Activated CD4-positive, alpha-beta T cell treated with anti-CD3 and anti-CD28 coated beads, Interleukin-2, Interleukin-4, amounts not matched to agents 100 ng/mL and 50 ng/mL, durations not matched to agents 16 hours and 8 hours (primary cell): ENCODE data around the gene FBN1.

ENCODE experiments used
- DNase-seq: peaks from one replicate; pipeline ENCODE4 v3.0.0-alpha.2; 2020; ENCODE audit warnings: low spot score

The FBN1 gene

GRCh38 chr15:48580736-48581135 lies 64.8 kb downstream of the FBN1 start:
- DNase-seq = no peak

GRCh38 chr15:48579945-48580671 lies 65.4 kb downstream of the FBN1 start:
- DNase-seq = no peak

- DNase-seq = no peak
Measured at GRCh38 chr15:48578965-48579364, 66.5 kb downstream of the FBN1 start.

- DNase-seq = no peak
Measured at GRCh38 chr15:48577469-48577868, 68.0 kb downstream of the FBN1 start.

- DNase-seq = no peak
Measured at GRCh38 chr15:48574187-48574586, 71.3 kb downstream of the FBN1 start.

GRCh38 chr15:48573780-48574179 lies 71.7 kb downstream of the FBN1 start:
- no peak for DNase-seq

GRCh38 chr15:48572823-48573222 lies 72.7 kb downstream of the FBN1 start:
- no peak for DNase-seq

- DNase-seq = no peak
Measured at GRCh38 chr15:48571510-48571909, 74.0 kb downstream of the FBN1 start.

- DNase-seq = no peak
Measured at GRCh38 chr15:48570822-48571221, 74.7 kb downstream of the FBN1 start.

- DNase-seq = no peak
Measured at GRCh38 chr15:48569591-48570302, 75.8 kb downstream of the FBN1 start.

GRCh38 chr15:48566668-48567067 lies 78.8 kb downstream of the FBN1 start:
- no peak for DNase-seq

- DNase-seq = no peak
Measured at GRCh38 chr15:48565560-48566482, 79.7 kb downstream of the FBN1 start.

- DNase-seq = no peak
Measured at GRCh38 chr15:48564690-48565089, 80.8 kb downstream of the FBN1 start.

GRCh38 chr15:48563934-48564333 lies 81.6 kb downstream of the FBN1 start:
- DNase-seq = no peak

- DNase-seq = no peak
Measured at GRCh38 chr15:48560321-48561051, 85.0 kb downstream of the FBN1 start.

- DNase-seq = no peak
Measured at GRCh38 chr15:48559285-48559684, 86.2 kb downstream of the FBN1 start.

GRCh38 chr15:48558226-48558625 lies 87.3 kb downstream of the FBN1 start:
- DNase-seq = no peak

GRCh38 chr15:48557335-48557734 lies 88.2 kb downstream of the FBN1 start:
- DNase-seq = no peak

- no peak for DNase-seq
Measured at GRCh38 chr15:48556159-48556897, 89.2 kb downstream of the FBN1 start.

- DNase-seq = no peak
Measured at GRCh38 chr15:48555241-48555881, 90.1 kb downstream of the FBN1 start.

- DNase-seq = no peak
Measured at GRCh38 chr15:48554112-48554511, 91.4 kb downstream of the FBN1 start.
